ENCODE data around the gene GLIPR1L2.

GLIPR1L2 gene

GRCh38 chr12:75479963-75480461 is 89.1 kb downstream of the GLIPR1L2 start:
- no peak for DNase-seq

GRCh38 chr12:75480469-75480949 is 89.6 kb downstream of the GLIPR1L2 start, which contains the start of gene GLIPR1:
Gene GLIPR1 (plus strand): TSS chr12:75480755. CDS start chr12:75480881, 126 bp downstream.
- no peak for DNase-seq

GRCh38 chr12:75481013-75481705 is 90.3 kb downstream of the GLIPR1L2 start:
- DNase-seq = no peak

- DNase-seq = no peak
Measured at GRCh38 chr12:75481774-75482173, 90.9 kb downstream of the GLIPR1L2 start.
